OCI-M2 (cell line): ENCODE results near the gene GPR183.

Source experiments
- DNase-seq: peaks from one replicate; lab custom pipeline; 2025; ENCODE audit not compliant: unreplicated experiment; lab: John Stamatoyannopoulos, UW

The GPR183 gene

GRCh38 chr13:99313501-99313900, 6.3 kb upstream of the GPR183 start:
- DNase-seq = no peak

GRCh38 chr13:99312493-99312883, 5.3 kb upstream of the GPR183 start:
- DNase-seq = no peak

DNA sequence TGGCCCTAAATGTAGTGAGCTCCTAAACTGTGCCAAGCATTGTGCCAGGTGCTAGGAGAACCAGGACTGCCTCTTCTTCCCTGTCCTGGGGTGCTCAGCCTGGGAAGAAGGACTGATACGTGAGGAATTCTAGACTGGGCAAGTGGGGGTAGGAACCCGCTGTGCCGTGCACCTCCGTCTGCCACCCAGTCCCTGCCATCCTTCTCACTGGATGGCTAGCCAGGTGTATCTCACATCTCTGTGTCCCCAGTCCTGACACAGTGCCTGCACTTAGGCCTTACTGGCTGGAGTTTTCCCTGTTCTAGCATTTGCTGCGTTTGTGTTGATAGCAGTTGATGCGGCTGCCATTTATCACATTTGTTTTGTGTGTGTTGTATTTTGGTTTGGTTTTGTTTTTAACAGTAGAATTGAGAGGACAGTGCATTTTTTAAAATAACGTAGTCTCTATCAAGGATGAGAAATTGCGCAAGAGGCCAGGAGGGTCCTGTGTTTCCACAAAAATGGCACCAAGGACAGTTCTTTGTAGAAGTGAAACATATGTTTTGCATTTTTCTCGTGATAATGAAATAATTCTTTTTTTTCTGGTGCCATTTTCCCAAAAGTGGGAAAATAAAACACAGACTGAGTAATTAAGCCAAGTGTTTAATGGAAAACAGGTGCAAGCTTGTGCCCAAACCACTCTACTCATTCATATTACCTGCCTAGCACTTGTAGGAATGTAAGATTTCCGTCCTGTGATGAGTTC, 4.7 kb upstream of the GPR183 start:
- no peak for DNase-seq

- DNase-seq = no peak
Measured at GRCh38 chr13:99311137-99311536, 3.9 kb upstream of the GPR183 start.

GRCh38 chr13:99310382-99311031, 3.3 kb upstream of the GPR183 start:
- DNase-seq = no peak

DNA sequence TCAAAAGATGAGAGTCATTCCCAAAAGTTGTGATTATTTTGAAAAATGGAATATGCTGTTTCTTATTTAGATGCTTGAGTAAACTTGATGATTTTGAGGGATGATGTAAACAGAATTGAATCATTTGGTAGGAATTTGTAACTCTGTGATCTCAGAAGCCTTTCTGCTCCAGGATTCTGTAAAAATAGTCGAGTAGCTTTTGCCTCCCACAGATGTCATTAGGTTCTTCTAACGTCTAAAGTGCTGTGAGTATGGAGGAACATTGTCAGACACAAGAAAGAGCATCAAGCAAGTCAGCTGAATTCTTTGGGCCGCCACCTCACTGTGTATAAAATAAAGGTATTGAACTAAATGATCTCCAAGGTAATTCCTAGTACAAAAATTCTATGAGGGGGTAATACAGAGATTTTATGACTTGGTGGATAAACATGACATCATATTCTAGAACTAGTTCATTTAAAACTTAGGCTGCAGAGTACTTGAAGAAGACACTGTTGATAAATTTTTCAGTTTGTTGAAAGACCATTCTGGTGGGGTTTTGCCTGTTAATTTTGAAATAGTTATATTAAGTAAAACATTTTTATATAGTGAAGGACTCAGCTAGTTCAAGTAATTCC, 1.4 kb upstream of the GPR183 start:
- DNase-seq = no peak

DNA sequence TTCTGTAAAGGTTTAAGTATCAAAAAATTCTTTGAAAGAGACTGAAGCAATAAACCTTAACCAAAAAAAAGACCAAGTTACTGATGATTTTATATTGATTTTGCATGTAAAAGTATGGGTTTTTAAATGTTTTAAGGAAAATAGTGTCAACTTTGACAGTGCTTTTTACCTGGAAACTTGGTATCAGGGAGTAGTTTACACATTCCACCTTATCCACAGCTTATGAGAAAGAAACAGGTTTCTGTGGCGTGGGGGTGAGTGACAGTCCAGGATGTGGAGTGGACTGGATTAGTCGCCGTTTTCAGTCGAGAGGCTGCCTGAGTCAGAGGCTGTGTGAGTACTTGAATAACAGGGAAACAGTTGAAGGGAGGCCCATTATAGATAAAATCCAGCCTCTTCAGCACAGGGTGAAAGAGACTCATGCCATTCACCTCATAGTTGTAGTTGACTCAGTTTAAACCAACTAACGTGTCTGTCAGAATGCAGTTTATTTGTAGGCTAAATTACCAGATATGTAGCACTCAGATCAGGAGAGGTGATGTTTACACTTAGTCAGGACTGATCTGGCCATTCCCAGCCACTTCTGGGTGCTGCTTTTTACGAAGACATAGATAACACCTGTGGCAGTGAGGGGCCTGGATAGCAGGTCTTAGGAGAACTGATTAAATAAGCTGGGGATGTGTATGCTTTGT, 595 bp upstream of the GPR183 start:
- no peak for DNase-seq

- DNase-seq = no peak
Measured at GRCh38 chr13:99305566-99305965, 1.6 kb downstream of the GPR183 start.

DNA sequence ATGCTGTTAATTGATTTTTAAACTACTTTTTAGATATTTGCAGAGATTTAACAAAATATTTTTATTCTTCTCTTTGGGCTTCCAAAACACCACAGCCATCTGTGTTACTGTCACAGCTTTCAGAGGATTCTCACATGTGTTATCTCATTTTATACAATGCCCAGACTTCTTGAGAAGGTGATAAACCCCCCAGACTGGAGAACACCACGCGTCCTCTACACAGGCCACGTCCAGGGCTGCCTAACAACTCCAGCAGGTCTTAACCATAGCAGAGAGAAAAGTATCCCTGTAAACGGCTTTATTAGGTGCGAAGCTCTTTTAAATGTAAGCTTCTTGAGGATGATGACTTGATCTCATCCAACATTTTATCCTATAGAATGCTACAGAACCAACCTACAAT, 2.0 kb downstream of the GPR183 start:
- DNase-seq = no peak

GRCh38 chr13:99304541-99304940, 2.7 kb downstream of the GPR183 start:
- no peak for DNase-seq

GRCh38 chr13:99303863-99304521, 3.2 kb downstream of the GPR183 start:
- no peak for DNase-seq

GRCh38 chr13:99302637-99303505, 4.3 kb downstream of the GPR183 start:
- no peak for DNase-seq

- DNase-seq = no peak
Measured at GRCh38 chr13:99301913-99302636, 5.1 kb downstream of the GPR183 start.

DNA sequence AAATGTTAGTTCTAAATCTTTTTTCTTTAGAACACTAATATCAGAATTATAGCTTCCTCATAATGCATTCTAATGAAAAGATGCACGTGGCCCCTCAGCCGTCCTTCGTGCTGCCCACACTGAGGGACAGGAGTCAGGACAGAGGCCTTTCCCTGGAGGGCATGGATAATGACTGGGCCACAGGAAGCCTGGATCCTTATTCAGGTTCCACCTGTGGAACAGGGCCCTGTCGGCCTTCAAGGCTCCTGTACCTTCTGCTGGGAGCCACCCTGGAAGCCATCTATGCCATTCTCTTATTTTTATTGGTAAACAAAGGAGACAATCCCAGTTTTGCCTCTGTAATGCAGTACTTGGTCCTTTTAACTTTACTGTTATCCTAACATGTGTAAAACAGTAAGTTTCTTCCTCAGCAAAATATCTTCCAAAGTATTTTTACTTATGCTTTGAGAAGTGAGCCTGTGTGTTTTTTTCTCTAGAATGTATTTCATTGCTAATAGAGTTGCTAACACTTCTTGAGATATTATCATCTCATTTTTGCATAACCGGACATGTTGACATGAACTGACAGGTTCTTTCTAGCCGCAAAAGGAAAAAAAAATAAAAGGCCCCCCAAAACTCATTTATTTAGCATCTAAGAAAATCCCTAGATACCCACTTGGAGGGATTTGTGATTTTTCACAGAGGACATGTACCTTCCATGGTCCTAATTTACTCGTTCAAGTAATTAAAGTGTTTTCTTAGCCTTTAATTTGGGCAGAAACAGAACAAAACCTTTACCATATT, 6.0 kb downstream of the GPR183 start:
- no peak for DNase-seq

DNA sequence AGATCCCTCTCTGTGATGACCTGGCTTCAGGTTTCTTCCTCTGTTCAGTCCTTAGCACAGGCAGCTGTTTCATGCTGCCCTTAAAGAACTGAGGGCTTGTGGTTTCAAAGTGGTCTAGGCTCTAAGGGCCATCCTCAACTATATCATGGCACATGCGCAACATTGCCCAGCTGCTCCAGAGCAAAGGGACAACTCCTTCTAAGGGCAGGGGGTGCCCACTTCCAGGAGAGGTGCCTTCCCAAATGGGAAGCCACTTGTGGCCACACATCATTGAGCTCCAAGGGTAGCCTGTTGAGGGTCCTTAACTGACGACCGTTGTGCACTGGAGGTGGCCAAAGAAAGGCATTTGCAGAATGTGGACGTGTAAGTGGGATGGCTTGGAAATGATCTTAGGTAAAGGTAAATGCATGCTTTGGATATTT, 7.3 kb downstream of the GPR183 start:
- DNase-seq = no peak

DNA sequence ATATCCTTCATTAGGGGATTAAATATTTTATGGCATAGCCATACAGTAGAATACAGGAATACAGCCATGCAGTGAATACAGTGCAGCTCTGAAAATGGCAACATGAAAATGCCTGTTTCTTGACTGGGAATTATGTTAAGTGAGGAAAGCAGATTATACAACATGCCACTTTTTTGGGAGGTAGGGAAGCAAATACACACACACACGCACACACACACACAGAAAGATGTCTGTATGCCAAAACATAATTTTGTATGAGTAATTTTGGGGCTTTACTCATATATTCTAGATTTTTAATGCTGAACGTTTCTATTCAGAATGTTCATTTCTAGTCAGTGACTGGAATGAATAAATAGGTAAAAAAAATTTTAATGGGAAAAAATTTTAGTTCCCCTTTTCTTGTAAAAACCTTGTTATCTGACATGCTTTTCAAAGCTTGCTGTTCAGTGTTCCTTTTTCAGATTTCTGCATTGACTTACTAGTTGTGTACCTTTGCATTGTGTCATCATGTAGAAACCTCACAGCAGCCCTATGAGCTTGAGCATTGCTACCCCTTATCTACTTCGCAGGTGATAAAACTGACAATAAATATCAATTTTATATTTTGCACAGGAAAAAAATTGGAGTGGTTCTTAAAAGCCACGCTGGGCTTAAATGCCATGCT, 7.8 kb downstream of the GPR183 start:
- no peak for DNase-seq

GRCh38 chr13:99298056-99298455, 9.1 kb downstream of the GPR183 start:
- DNase-seq = no peak

- DNase-seq = no peak
Measured at GRCh38 chr13:99297331-99297730, 9.9 kb downstream of the GPR183 start.
